Measurements from ENCODE around the gene SEMA5A. TPM values are rescaled to one million over a fixed set of nuclear protein-coding genes. Genes with fewer than 3 reads are reported as not detected.

Gene SEMA5A
- total RNA-seq, 1 donor from 2014 or later = 4.0 TPM

GRCh38 chr5:9047932-9048331, 497.9 kb downstream of the SEMA5A start:
- peaks cover 34% of the 10 kb centered on the region for H3K27me3 Mint-ChIP-seq
- no peak for DNase-seq (ENCODE audit: low spot score, unreplicated experiment)
- H3K4me3 Mint-ChIP-seq (ENCODE audit: low read depth) = no peak overlapping the region
- no peaks in the 10 kb centered on the region for H3K36me3 Mint-ChIP-seq (ENCODE audit: insufficient read depth)
- TF ChIP-seq, protein P1, sequence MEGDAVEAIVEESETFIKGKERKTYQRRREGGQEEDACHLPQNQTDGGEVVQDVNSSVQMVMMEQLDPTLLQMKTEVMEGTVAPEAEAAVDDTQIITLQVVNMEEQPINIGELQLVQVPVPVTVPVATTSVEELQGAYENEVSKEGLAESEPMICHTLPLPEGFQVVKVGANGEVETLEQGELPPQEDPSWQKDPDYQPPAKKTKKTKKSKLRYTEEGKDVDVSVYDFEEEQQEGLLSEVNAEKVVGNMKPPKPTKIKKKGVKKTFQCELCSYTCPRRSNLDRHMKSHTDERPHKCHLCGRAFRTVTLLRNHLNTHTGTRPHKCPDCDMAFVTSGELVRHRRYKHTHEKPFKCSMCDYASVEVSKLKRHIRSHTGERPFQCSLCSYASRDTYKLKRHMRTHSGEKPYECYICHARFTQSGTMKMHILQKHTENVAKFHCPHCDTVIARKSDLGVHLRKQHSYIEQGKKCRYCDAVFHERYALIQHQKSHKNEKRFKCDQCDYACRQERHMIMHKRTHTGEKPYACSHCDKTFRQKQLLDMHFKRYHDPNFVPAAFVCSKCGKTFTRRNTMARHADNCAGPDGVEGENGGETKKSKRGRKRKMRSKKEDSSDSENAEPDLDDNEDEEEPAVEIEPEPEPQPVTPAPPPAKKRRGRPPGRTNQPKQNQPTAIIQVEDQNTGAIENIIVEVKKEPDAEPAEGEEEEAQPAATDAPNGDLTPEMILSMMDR (IDR thresholded peaks at IDR 0.05; ENCODE audit: unreplicated experiment) = no peak
- no peak overlapping the region for H3K27ac Mint-ChIP-seq
- peaks cover 14% of the 10 kb centered on the region for H3K4me1 Mint-ChIP-seq (ENCODE audit: low read depth)
- H3K9me3 Mint-ChIP-seq (ENCODE audit: low read depth) = no peaks in the 10 kb centered on the region

- Mint-ChIP-seq H3K36me3 (ENCODE audit: insufficient read depth) (no peaks in the 10 kb centered on the region), H3K27me3 (peaks cover 40% of the 10 kb centered on the region)
Observed at GRCh38 chr5:9046756-9047481, 499.0 kb downstream of the SEMA5A start.

GRCh38 chr5:9045946-9046345, 499.9 kb downstream of the SEMA5A start:
- Mint-ChIP-seq H3K4me3 (ENCODE audit: low read depth) (no peak overlapping the region), H3K36me3 (ENCODE audit: insufficient read depth) (no peaks in the 10 kb centered on the region), H3K27me3 (peaks cover 49% of the 10 kb centered on the region), H3K4me1 (ENCODE audit: low read depth) (peaks cover 4% of the 10 kb centered on the region), H3K27ac (no peak overlapping the region), H3K9me3 (ENCODE audit: low read depth) (no peaks in the 10 kb centered on the region)
- TF ChIP-seq, protein P1 (IDR thresholded peaks at IDR 0.05; ENCODE audit: unreplicated experiment) = no peak
- DNase-seq (ENCODE audit: low spot score, unreplicated experiment) = no peak

More at GRCh38 chr5:9046756-9047481, 499.0 kb downstream of the SEMA5A start:
- no peaks in the 10 kb centered on the region for H3K9me3 Mint-ChIP-seq (ENCODE audit: low read depth)
- no peak for DNase-seq (ENCODE audit: low spot score, unreplicated experiment)
- TF ChIP-seq, protein P1 (IDR thresholded peaks at IDR 0.05; ENCODE audit: unreplicated experiment) = no peak
- H3K4me1 Mint-ChIP-seq (ENCODE audit: low read depth) = peaks cover 7% of the 10 kb centered on the region
- H3K4me3 Mint-ChIP-seq (ENCODE audit: low read depth) = no peak overlapping the region
- no peak overlapping the region for H3K27ac Mint-ChIP-seq

GRCh38 chr5:9042241-9042640, 503.6 kb downstream of the SEMA5A start:
- no peak overlapping the region for H3K27ac Mint-ChIP-seq
- peaks cover 58% of the 10 kb centered on the region for H3K27me3 Mint-ChIP-seq
- DNase-seq (ENCODE audit: low spot score, unreplicated experiment) = no peak
- no peak overlapping the region for H3K4me3 Mint-ChIP-seq (ENCODE audit: low read depth)
- H3K9me3 Mint-ChIP-seq (ENCODE audit: low read depth) = peaks cover 3% of the 10 kb centered on the region
- TF ChIP-seq, protein P1 (IDR thresholded peaks at IDR 0.05; ENCODE audit: unreplicated experiment) = no peak
- peaks cover 7% of the 10 kb centered on the region for H3K4me1 Mint-ChIP-seq (ENCODE audit: low read depth)
- no peaks in the 10 kb centered on the region for H3K36me3 Mint-ChIP-seq (ENCODE audit: insufficient read depth)

GRCh38 chr5:9040475-9040874, 505.4 kb downstream of the SEMA5A start:
- Mint-ChIP-seq H3K27me3 (peaks cover 61% of the 10 kb centered on the region), H3K27ac (no peak overlapping the region), H3K9me3 (ENCODE audit: low read depth) (peaks cover 3% of the 10 kb centered on the region), H3K4me3 (ENCODE audit: low read depth) (no peak overlapping the region), H3K36me3 (ENCODE audit: insufficient read depth) (no peaks in the 10 kb centered on the region), H3K4me1 (ENCODE audit: low read depth) (peaks cover 15% of the 10 kb centered on the region)
- TF ChIP-seq, protein P1 (IDR thresholded peaks at IDR 0.05; ENCODE audit: unreplicated experiment) = no peak
- no peak for DNase-seq (ENCODE audit: low spot score, unreplicated experiment)
